Stimulated activated naive CD4-positive, alpha-beta T cell (primary cell): ENCODE measurements around the gene MEOX2.

ENCODE experiments used
- DNase-seq, 6 experiments: peaks; one replicate each; lab custom pipeline; 2025; lab: John Stamatoyannopoulos, UW

Gene MEOX2

GRCh38 chr7:15681186-15681585 lies 5.3 kb downstream of the MEOX2 start:
- DNase-seq: no peak

GRCh38 chr7:15680446-15680845 lies 6.0 kb downstream of the MEOX2 start:
- DNase-seq: no peak

GRCh38 chr7:15679306-15679705 lies 7.2 kb downstream of the MEOX2 start:
- no peak for DNase-seq

- DNase-seq: no peak
Observed at GRCh38 chr7:15678653-15679052, 7.8 kb downstream of the MEOX2 start.

- DNase-seq: no peak
Observed at GRCh38 chr7:15675379-15675778, 11.1 kb downstream of the MEOX2 start.

GRCh38 chr7:15674586-15674985 lies 11.9 kb downstream of the MEOX2 start:
- no peak for DNase-seq

- DNase-seq: no peak
Observed at GRCh38 chr7:15669443-15670090, 16.9 kb downstream of the MEOX2 start.

GRCh38 chr7:15667991-15668390 lies 18.5 kb downstream of the MEOX2 start:
- DNase-seq: no peak

GRCh38 chr7:15662451-15662850 lies 24.0 kb downstream of the MEOX2 start:
- no peak for DNase-seq

- DNase-seq: no peak
Observed at GRCh38 chr7:15658247-15658646, 28.2 kb downstream of the MEOX2 start.

- no peak for DNase-seq
Observed at GRCh38 chr7:15652776-15653290, 33.6 kb downstream of the MEOX2 start.

GRCh38 chr7:15651693-15652092 lies 34.8 kb downstream of the MEOX2 start:
- no peak for DNase-seq

GRCh38 chr7:15650787-15651186 lies 35.7 kb downstream of the MEOX2 start:
- DNase-seq: no peak

- DNase-seq: no peak
Observed at GRCh38 chr7:15648461-15648961, 38.0 kb downstream of the MEOX2 start.

- DNase-seq: no peak
Observed at GRCh38 chr7:15647309-15647708, 39.2 kb downstream of the MEOX2 start.

- DNase-seq: no peak
Observed at GRCh38 chr7:15643000-15643705, 43.3 kb downstream of the MEOX2 start.

GRCh38 chr7:15628876-15629275 lies 57.6 kb downstream of the MEOX2 start:
- no peak for DNase-seq

- no peak for DNase-seq
Observed at GRCh38 chr7:15626041-15626440, 60.4 kb downstream of the MEOX2 start.

- DNase-seq: no peak
Observed at GRCh38 chr7:15625466-15625865, 61.0 kb downstream of the MEOX2 start.

GRCh38 chr7:15621468-15621867 lies 65.0 kb downstream of the MEOX2 start:
- DNase-seq: no peak

GRCh38 chr7:15620491-15621185 lies 65.8 kb downstream of the MEOX2 start:
- no peak for DNase-seq

- no peak for DNase-seq
Observed at GRCh38 chr7:15618275-15618674, 68.2 kb downstream of the MEOX2 start.

- DNase-seq: no peak
Observed at GRCh38 chr7:15612205-15612604, 74.3 kb downstream of the MEOX2 start.
